Endothelial cell of umbilical vein (primary cell): ENCODE measurements around the gene BNC2. TPM values are rescaled to one million over a fixed set of nuclear protein-coding genes. Genes with fewer than 3 reads are reported as not detected.

Experiments
- BruUV-seq: library from RNA; stranded (reverse); fragments of 400-500 nt; replicated peaks from 2 replicates; lab custom pipeline; 2021; lab: Mats Ljungman, UMichigan
- CTCF ChIA-PET: fragments of 300-600, 350-600 bp; sonication (Branson Sonifier 250); formaldehyde crosslinking; loops from one replicate; lab custom pipeline; 2021; ENCODE audit warnings: antibody characterized with exemption, inconsistent platforms; lab: Charles Lee
- POLR2A ChIA-PET: fragments of 300-600, 350-600 bp; sonication (Branson Sonifier 250); formaldehyde crosslinking; loops from one replicate; lab custom pipeline; 2021; ENCODE audit warnings: antibody characterized with exemption, inconsistent platforms; lab: Charles Lee
- DNase-seq: peaks from one replicate; pipeline ENCODE4 v3.0.0-alpha.2; 2011; ENCODE audit warnings: low read depth, low spot score
- FAIRE-seq: peaks from 2 replicates; lab custom pipeline; 2011; peaks lifted over from hg19 to GRCh38; lab: Jason Lieb, UNC
- H2AFZ ChIP-seq: 2 replicates; pipeline ENCODE4 v1.6.0; 2012; ENCODE audit warnings: low read depth, low read length, control low read depth, inconsistent platforms
- H3K27ac ChIP-seq: 2 replicates; pipeline ENCODE4 v1.5.1; 2011; ENCODE audit warnings: low read depth, mild to moderate bottlenecking, control low read depth, low read length, moderate library complexity; ENCODE audit not compliant: insufficient read depth
- H3K27me3 ChIP-seq, 2 experiments: 2 replicates each; pipeline versions ENCODE4 v1.6.0 to v1.6.1; 2011; ENCODE audit warnings: low read length in 2 of 2, mixed read lengths in 1 of 2; ENCODE audit not compliant: control insufficient read depth in 2 of 2, insufficient read depth in 2 of 2
- H3K36me3 ChIP-seq, 2 experiments: 2 replicates in 1 of 2; 3 replicates in 1 of 2; pipeline ENCODE4 v1.5.1; 2011; ENCODE audit warnings: low read length in 2 of 2, mild to moderate bottlenecking in 1 of 2, moderate library complexity in 1 of 2; ENCODE audit not compliant: control insufficient read depth in 2 of 2, insufficient read depth in 2 of 2; ENCODE audit errors: extremely low read depth in 1 of 2
- H3K4me1 ChIP-seq: 3 replicates; pipeline ENCODE4 v1.5.1; 2011; ENCODE audit warnings: mild to moderate bottlenecking, low read length; ENCODE audit not compliant: control insufficient read depth, insufficient read depth; ENCODE audit errors: extremely low read depth
- H3K4me2 ChIP-seq: 2 replicates; pipeline ENCODE4 v1.6.1; 2011; ENCODE audit warnings: low read length, control low read depth, mixed read lengths; ENCODE audit not compliant: insufficient read depth
- H3K4me3 ChIP-seq, 3 experiments: fragments of 200-600 bp in 1 of 3; sonication (generic), shearing (Covaris generic) in 1 of 3; replicated peaks in 1 of 3; 2 replicates each; pipeline ENCODE4 v1.5.1; 2011 to 2016; ENCODE audit warnings: control low read depth in 3 of 3, low read length in 3 of 3, mild to moderate bottlenecking in 2 of 3, inconsistent platforms in 1 of 3, low read depth in 1 of 3, moderate library complexity in 1 of 3; ENCODE audit not compliant: insufficient read depth in 1 of 3
- H3K79me2 ChIP-seq: 2 replicates; pipeline ENCODE4 v1.6.0; 2012; ENCODE audit warnings: low read length, inconsistent platforms; ENCODE audit not compliant: control insufficient read depth, insufficient read depth
- H3K9ac ChIP-seq: replicated peaks from 2 replicates; pipeline ENCODE3; 2011; ENCODE audit warnings: low read length, control low read depth; ENCODE audit not compliant: insufficient read depth; ENCODE audit errors: extremely low read depth
- H3K9me1 ChIP-seq: replicated peaks from 3 replicates; pipeline ENCODE4 v1.6.0; 2011; ENCODE audit warnings: mild to moderate bottlenecking, low read length; ENCODE audit not compliant: control insufficient read depth, insufficient read depth; ENCODE audit errors: extremely low read depth
- H3K9me3 ChIP-seq: replicated peaks from 2 replicates; pipeline ENCODE4 v1.5.1; 2012; ENCODE audit warnings: low read length, inconsistent platforms; ENCODE audit not compliant: control insufficient read depth, insufficient read depth
- H4K20me1 ChIP-seq: replicated peaks from 2 replicates; pipeline ENCODE3; 2011; ENCODE audit warnings: mild to moderate bottlenecking, low read length; ENCODE audit not compliant: control insufficient read depth, insufficient read depth; ENCODE audit errors: extremely low read depth
- EZH2 ChIP-seq: IDR thresholded peaks from 2 replicates; pipeline ENCODE4 v1.6.1; 2012; ENCODE audit warnings: borderline replicate concordance, low read depth, mild to moderate bottlenecking, moderate library complexity, low read length, inconsistent platforms; ENCODE audit not compliant: severe bottlenecking
- FOS ChIP-seq: IDR thresholded peaks from 2 replicates; pipeline ENCODE4 v1.6.1; 2011; ENCODE audit warnings: mild to moderate bottlenecking, low read length, moderate library complexity, borderline replicate concordance; ENCODE audit not compliant: insufficient read depth
- GATA2 ChIP-seq: IDR thresholded peaks from 2 replicates; pipeline ENCODE4 v1.7.0; 2011; ENCODE audit warnings: low read depth, mild to moderate bottlenecking, moderate library complexity, mixed read lengths, low read length; ENCODE audit not compliant: insufficient read length, insufficient read depth
- JUN ChIP-seq: IDR thresholded peaks from 2 replicates; pipeline ENCODE4 v1.6.1; 2011; ENCODE audit warnings: borderline replicate concordance, low read depth; ENCODE audit not compliant: insufficient read length, insufficient read depth
- MYC ChIP-seq: IDR thresholded peaks from one replicate; pipeline ENCODE4 v1.6.1; 2011; ENCODE audit warnings: mild to moderate bottlenecking, low read depth, low read length
- POLR2A ChIP-seq: IDR thresholded peaks from 2 replicates; pipeline ENCODE4 v1.6.1; 2012; ENCODE audit warnings: low read depth, mild to moderate bottlenecking, control low read depth, low read length
- POLR2AphosphoS5 ChIP-seq: IDR thresholded peaks from 2 replicates; pipeline ENCODE4 v1.6.1; 2012; ENCODE audit warnings: low read depth, mild to moderate bottlenecking, control low read depth, low read length, moderate library complexity; ENCODE audit not compliant: insufficient read depth
- dilution Hi-C: fragments of 300-500 bp; cut with MboI; formaldehyde crosslinking; loops from one replicate; pipeline ENCODE4 v1.15.0; 2019; ENCODE audit warnings: low sequenced_read_pairs; ENCODE audit not compliant: extremely low pct_ligation_motif_present
- intact Hi-C: fragments of 100-400 bp; cut with micrococcal nuclease; formaldehyde crosslinking; loops from one replicate; pipeline ENCODE4 v1.10.0; 2022
- polyA plus RNA-seq, 4 experiments: library from polyadenylated mRNA; depleted of rRNA in 3 of 4; stranded (reverse) in 3 of 4; unstranded in 1 of 4; fragments of >200 nt; gene quantifications; 2 replicates each; pipeline versions ENCODE4 v1.2.1 to v1.2.3, GENCODE V29; 2011 to 2012; ENCODE audit warnings: missing spikeins in 1 of 4
- total RNA-seq: library from RNA; stranded (reverse); gene quantifications from 2 replicates; pipeline ENCODE4 v1.2.3, GENCODE V29; 2021
- TF ChIP-seq, protein P1 (sequence below): IDR thresholded peaks from 2 replicates; pipeline ENCODE4 v1.6.1; 2011; ENCODE audit not compliant: insufficient read depth, insufficient read length
- TF ChIP-seq, protein P2 (sequence below), 2 donors: IDR thresholded peaks; 1 replicate in 1 of 2; 2 replicates in 1 of 2; pipeline ENCODE4 v1.5.1; 2011; ENCODE audit warnings: low read length in 2 of 2, mild to moderate bottlenecking in 2 of 2, moderate library complexity in 2 of 2, control low read depth in 1 of 2, inconsistent platforms in 1 of 2, low read depth in 1 of 2; ENCODE audit not compliant: insufficient read depth in 1 of 2; ENCODE audit errors: extremely low read depth in 1 of 2

The BNC2 gene
- total and polyA plus RNA-seq, 2 donors (not counting 3 experiments of a cell fraction or from before 2014, with no cell fraction given): 12.1 to 34.3 TPM

DNA sequence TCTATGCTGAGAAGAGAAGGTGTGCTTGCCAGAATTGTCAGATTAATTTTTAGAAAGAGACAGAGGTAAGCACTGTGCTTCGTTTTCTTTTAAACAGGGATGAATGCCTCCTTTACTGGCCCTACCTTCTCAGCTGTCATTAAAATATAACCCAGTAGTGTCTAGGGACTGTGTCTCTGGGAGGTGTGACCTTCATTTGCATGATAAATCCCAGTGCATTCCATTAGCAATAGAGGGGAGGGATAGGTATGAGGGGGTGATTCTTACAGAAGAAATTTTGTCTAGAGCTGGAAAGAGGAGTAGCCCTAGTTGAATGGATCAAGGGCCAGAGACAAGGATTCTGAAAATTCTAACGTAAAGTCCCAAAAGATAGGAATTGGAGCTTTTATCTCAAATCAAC is 351.5 kb downstream of the BNC2 start:
- peaks cover 38% of the 10 kb centered on the region for H3K4me1 ChIP-seq
- no peaks in the 10 kb centered on the region for H4K20me1 ChIP-seq
- no peak overlapping the region for H3K27ac ChIP-seq
- no peak overlapping the region for H3K9ac ChIP-seq
- no peak overlapping the region for H3K4me3 ChIP-seq
- TF ChIP-seq EZH2: no peak
- TF ChIP-seq GATA2: no peak
- no peak for TF ChIP-seq POLR2AphosphoS5
- TF ChIP-seq POLR2A: no peak
- TF ChIP-seq JUN: no peak
- TF ChIP-seq MYC: no peak
- TF ChIP-seq, protein P1, sequence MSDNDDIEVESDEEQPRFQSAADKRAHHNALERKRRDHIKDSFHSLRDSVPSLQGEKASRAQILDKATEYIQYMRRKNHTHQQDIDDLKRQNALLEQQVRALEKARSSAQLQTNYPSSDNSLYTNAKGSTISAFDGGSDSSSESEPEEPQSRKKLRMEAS: no peak
- TF ChIP-seq FOS: no peak
- no peak overlapping the region for H3K4me2 ChIP-seq
- DNase-seq (no peak), FAIRE-seq (no peak)
- no TSS peak for BruUV-seq
- no peak overlapping the region for H2AFZ ChIP-seq
- H3K36me3 ChIP-seq: no peaks in the 10 kb centered on the region
- dilution Hi-C loops (no loop called here), intact Hi-C loops (loop anchor here (5.0 to 10.0 kb wide), 2 partner anchors 182 to 356 kb away; partner anchors contain the start of gene BNC2)
- no peaks in the 10 kb centered on the region for H3K9me3 ChIP-seq
- no peaks in the 10 kb centered on the region for H3K9me1 ChIP-seq
- H3K79me2 ChIP-seq: no peaks in the 10 kb centered on the region
- no peaks in the 10 kb centered on the region for H3K27me3 ChIP-seq
- POLR2A ChIA-PET: no interaction called here
- CTCF ChIA-PET: interaction anchor here (0.9 kb wide), 1 partner anchor 9 kb away, joined by 3 read pairs; no protein-coding TSS in a partner anchor

DNA sequence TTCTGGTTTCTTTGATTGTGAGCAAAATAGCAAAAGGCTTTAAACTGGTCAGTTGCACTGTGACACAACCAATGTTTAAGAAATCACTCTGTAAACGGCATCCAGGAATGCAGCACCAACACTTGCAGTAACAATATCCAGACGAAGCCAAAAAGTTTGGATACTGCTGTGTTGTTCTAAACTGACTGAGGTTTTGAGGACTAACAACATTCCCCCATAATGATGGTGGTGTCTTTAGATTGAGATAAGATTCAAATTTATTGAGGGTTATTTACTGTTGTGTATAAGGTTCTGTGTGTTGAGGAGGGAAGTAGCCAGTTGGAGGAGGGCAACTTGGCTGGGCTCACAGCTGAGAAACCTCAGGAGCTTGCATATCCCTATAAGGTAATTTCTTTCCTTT is 353.6 kb downstream of the BNC2 start:
- dilution Hi-C loops: no loop called here
- Histone ChIP-seq H3K9ac (no peak overlapping the region), H3K4me2 (no peak overlapping the region), H3K79me2 (no peaks in the 10 kb centered on the region), H3K9me1 (no peaks in the 10 kb centered on the region), H2AFZ (no peak overlapping the region), H3K27ac (no peak overlapping the region), H4K20me1 (no peaks in the 10 kb centered on the region), H3K36me3 (no peaks in the 10 kb centered on the region), H3K9me3 (no peaks in the 10 kb centered on the region), H3K27me3 (no peaks in the 10 kb centered on the region), H3K4me3 (no peak overlapping the region), H3K4me1 (peaks cover 29% of the 10 kb centered on the region)
- POLR2A ChIA-PET: no interaction called here
- FAIRE-seq (no peak), DNase-seq (peak; percentile 51)
- intact Hi-C loops: loop anchor here (1.0 to 10.0 kb wide), 4 partner anchors 9 to 358 kb away; partner anchors contain the start of gene BNC2
- TF ChIP-seq MYC: no peak
- no peak for TF ChIP-seq POLR2A
- TF ChIP-seq EZH2: no peak
- TF ChIP-seq, protein P2, sequence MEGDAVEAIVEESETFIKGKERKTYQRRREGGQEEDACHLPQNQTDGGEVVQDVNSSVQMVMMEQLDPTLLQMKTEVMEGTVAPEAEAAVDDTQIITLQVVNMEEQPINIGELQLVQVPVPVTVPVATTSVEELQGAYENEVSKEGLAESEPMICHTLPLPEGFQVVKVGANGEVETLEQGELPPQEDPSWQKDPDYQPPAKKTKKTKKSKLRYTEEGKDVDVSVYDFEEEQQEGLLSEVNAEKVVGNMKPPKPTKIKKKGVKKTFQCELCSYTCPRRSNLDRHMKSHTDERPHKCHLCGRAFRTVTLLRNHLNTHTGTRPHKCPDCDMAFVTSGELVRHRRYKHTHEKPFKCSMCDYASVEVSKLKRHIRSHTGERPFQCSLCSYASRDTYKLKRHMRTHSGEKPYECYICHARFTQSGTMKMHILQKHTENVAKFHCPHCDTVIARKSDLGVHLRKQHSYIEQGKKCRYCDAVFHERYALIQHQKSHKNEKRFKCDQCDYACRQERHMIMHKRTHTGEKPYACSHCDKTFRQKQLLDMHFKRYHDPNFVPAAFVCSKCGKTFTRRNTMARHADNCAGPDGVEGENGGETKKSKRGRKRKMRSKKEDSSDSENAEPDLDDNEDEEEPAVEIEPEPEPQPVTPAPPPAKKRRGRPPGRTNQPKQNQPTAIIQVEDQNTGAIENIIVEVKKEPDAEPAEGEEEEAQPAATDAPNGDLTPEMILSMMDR (IDR thresholded peaks at IDR 0.05; ENCODE audit: extremely low read depth in 1 of 2, insufficient read depth in 1 of 2, low read depth in 1 of 2, low read length in 2 of 2): no peak
- TF ChIP-seq POLR2AphosphoS5: no peak
- TF ChIP-seq, protein P1: no peak
- no peak for TF ChIP-seq GATA2
- TF ChIP-seq FOS: no peak
- TF ChIP-seq JUN: no peak
- no TSS peak for BruUV-seq
- CTCF ChIA-PET: interaction anchor here (0.8 to 1.1 kb wide), 2 partner anchors 13 to 210 kb away, joined by 3 read pairs; no protein-coding TSS in a partner anchor
